GM06990 (cell line): ENCODE data around the gene S100A7A.

Source experiments
- DNase-seq: peaks from one replicate; pipeline ENCODE4 v3.0.0-alpha.2; 2011; ENCODE audit not compliant: insufficient read length; ENCODE audit errors: extremely low read depth
- H3K27me3 ChIP-seq: replicated peaks from 2 replicates; pipeline ENCODE4 v1.6.0; 2011; ENCODE audit warnings: low read length; ENCODE audit not compliant: control insufficient read depth, insufficient read depth
- H3K36me3 ChIP-seq: 2 replicates; pipeline ENCODE4 v1.5.1; 2011; ENCODE audit warnings: low read length; ENCODE audit not compliant: control insufficient read depth, insufficient read depth
- H3K4me3 ChIP-seq: replicated peaks from 2 replicates; pipeline ENCODE4 v1.5.1; 2011; ENCODE audit warnings: low read depth, mild to moderate bottlenecking, control low read depth, low read length
- CTCF ChIP-seq: IDR thresholded peaks from 2 replicates; pipeline ENCODE4 v1.5.1; 2011; ENCODE audit warnings: low read length, control low read depth, mild to moderate bottlenecking, inconsistent platforms; ENCODE audit not compliant: insufficient read depth, poor library complexity, severe bottlenecking

S100A7A gene

DNA sequence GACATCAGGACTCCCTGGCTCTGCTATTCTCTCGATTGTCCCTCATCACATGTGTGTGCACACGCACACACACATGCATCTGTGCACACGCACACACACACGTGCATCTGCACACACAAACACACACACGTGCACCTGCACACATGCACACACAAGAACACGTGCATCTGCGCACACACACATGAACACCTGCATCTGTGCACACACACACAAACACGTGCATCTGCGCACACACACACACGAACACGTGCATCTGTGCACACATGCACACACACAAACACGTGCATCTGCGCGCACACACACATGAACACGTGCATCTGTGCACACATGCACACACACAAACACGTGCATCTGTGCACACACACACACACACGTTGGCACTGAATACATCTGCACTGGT is 14.7 kb downstream of the S100A7A start:
- no peaks in the 10 kb centered on the region for H3K36me3 ChIP-seq
- H3K4me3 ChIP-seq: no peak overlapping the region
- no peak for DNase-seq
- TF ChIP-seq CTCF: no peak
- H3K27me3 ChIP-seq: no peaks in the 10 kb centered on the region; the same call in 1 of the 2 replicates

DNA sequence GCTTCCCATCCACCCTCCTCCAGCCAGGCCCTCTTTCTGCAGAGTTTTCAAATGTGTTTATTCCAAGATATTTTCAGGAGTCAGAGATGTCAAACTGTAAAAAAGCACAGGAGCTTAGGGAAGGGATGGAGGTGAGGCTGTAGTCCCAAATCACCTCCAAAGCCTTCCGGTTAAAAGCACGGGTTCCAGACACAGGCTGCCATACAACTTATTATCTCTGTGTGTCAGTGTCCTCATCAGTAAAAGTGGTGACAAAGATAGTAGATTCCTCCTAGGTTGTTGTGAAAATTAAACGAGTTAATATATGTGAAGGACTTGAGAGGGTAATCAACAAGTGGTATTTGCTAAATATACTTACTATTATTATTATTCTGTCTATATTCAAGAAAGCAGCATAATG is 15.1 kb downstream of the S100A7A start:
- TF ChIP-seq CTCF: no peak
- no peak overlapping the region for H3K4me3 ChIP-seq
- H3K27me3 ChIP-seq: peaks cover 1% of the 10 kb centered on the region
- no peaks in the 10 kb centered on the region for H3K36me3 ChIP-seq
- no peak for DNase-seq

GRCh38 chr1:153431928-153432327 is 15.6 kb downstream of the S100A7A start:
- H3K4me3 ChIP-seq: no peak overlapping the region
- no peak for TF ChIP-seq CTCF
- H3K36me3 ChIP-seq: no peaks in the 10 kb centered on the region
- DNase-seq: no peak
- H3K27me3 ChIP-seq: peaks cover 1% of the 10 kb centered on the region

GRCh38 chr1:153432874-153433681 is 16.8 kb downstream of the S100A7A start:
- no peak for DNase-seq
- Histone ChIP-seq H3K4me3 (no peak overlapping the region), H3K27me3 (peaks cover 1% of the 10 kb centered on the region), H3K36me3 (no peaks in the 10 kb centered on the region)
- no peak for TF ChIP-seq CTCF

DNA sequence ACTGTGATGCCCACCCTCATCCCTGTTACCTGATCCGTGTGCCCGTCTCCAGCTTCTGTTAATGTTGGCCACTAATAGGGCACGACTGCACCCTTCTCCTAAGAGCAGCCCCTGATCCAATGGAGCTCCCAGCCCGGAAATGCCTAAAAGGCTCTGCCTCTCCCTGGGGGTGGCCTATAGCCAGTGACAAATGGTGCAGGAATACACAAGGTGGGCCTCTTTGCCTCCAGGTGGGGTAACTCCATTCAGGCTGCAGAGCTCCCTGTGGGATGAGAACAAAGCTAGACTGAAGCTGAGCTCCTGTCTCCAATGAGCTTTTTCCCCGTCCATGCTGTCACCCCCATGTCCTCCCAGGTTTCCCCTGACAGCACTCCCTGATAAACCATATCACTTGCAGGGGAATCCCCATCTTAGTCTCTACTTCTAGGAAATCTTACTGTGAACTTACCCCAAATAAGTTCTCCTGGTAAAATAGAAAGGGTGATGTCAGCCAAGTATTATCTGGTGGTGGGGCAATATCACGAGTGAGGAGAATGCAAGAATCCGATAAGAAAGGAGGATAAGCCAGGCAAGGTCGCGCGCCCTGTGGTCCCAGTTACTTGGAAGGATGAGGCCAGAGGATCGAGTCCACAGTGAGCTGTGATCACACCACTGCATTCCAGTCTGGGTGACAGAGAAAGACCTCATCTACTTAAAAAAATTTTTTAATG is 18.6 kb downstream of the S100A7A start:
- no peak for TF ChIP-seq CTCF

More for the DNA sequence above, 18.6 kb downstream of the S100A7A start:
- Histone ChIP-seq H3K36me3 (no peaks in the 10 kb centered on the region), H3K4me3 (no peak overlapping the region), H3K27me3 (peaks cover 1% of the 10 kb centered on the region)
- no peak for DNase-seq
